Epithelial cell of proximal tubule (primary cell): ENCODE measurements around the gene MDC1. TPM values are rescaled to one million over a fixed set of nuclear protein-coding genes. Genes with fewer than 3 reads are reported as not detected.

Source experiments
- total RNA-seq: library from RNA; depleted of rRNA; stranded (reverse); fragments of >200 nt; gene quantifications from 2 replicates; pipeline ENCODE4 v1.2.3, GENCODE V29; 2015

Gene MDC1
- total RNA-seq, 1 donor from 2014 or later = 11.4 TPM

Other genes starting within 250 kb of the MDC1 start
- 56.9 and 93.3 TPM in 2 replicates for gene HLA-E, start 227.8 kb downstream of the MDC1 start, total RNA-seq
- gene GNL1, start 160.8 kb downstream of the MDC1 start, total RNA-seq = 46.1 and 46.3 TPM in 2 replicates
- gene PRR3, start 160.0 kb downstream of the MDC1 start, total RNA-seq = 4.6 and 5.2 TPM in 2 replicates
- gene ABCF1, start 145.8 kb downstream of the MDC1 start, total RNA-seq = 49.0 and 70.5 TPM in 2 replicates
- 19.6 and 25.8 TPM in 2 replicates for gene PPP1R10, start 100.0 kb downstream of the MDC1 start, total RNA-seq
- 65.8 and 87.4 TPM in 2 replicates for gene MRPS18B, start 99.4 kb downstream of the MDC1 start, total RNA-seq
- gene ATAT1, start 90.4 kb downstream of the MDC1 start, total RNA-seq = 6.2 and 8.9 TPM in 2 replicates
- gene C6orf136, start 70.1 kb downstream of the MDC1 start, total RNA-seq = 4.6 and 10.5 TPM in 2 replicates
- 41.5 and 52.0 TPM in 2 replicates for gene DHX16, start 44.3 kb downstream of the MDC1 start, total RNA-seq
- gene PPP1R18, start 30.6 kb downstream of the MDC1 start, total RNA-seq = 66.5 and 77.3 TPM in 2 replicates
- gene NRM, start 26.3 kb downstream of the MDC1 start, total RNA-seq = 20.4 and 22.5 TPM in 2 replicates
- gene TUBB, start 3.1 kb upstream of the MDC1 start, total RNA-seq = 1,157 and 1,940 TPM in 2 replicates
- 91.7 and 100 TPM in 2 replicates for gene FLOT1, start 25.4 kb upstream of the MDC1 start, total RNA-seq
- gene IER3, start 27.3 kb upstream of the MDC1 start, total RNA-seq = 336 and 354 TPM in 2 replicates
- gene DDR1, start 167.2 kb upstream of the MDC1 start, total RNA-seq = 72.0 and 128 TPM in 2 replicates
- gene GTF2H4, start 190.9 kb upstream of the MDC1 start, total RNA-seq = 15.0 and 19.1 TPM in 2 replicates
- gene VARS2, start 197.0 kb upstream of the MDC1 start, total RNA-seq = 28.1 and 48.5 TPM in 2 replicates
- 8.2 and 8.7 TPM in 2 replicates for gene SFTA2, start 214.9 kb upstream of the MDC1 start, total RNA-seq
- gene MUCL3, start 223.7 kb upstream of the MDC1 start, total RNA-seq = under 0.01 and 0.07 TPM in 2 replicates